B cell (primary cell): Measurements from ENCODE around the gene ITPK1.

Source experiments
- EZH2 ChIP-seq: IDR thresholded peaks from 2 replicates; pipeline ENCODE4 v1.6.1; 2012; ENCODE audit warnings: borderline replicate concordance, low read depth, mild to moderate bottlenecking, moderate library complexity, low read length; ENCODE audit not compliant: insufficient read depth, poor library complexity, severe bottlenecking
- TF ChIP-seq, protein P1 (sequence below): fragments of 200-600 bp; IDR thresholded peaks from one replicate; pipeline ENCODE4 v1.8.0; 2022; ENCODE audit warnings: antibody characterized with exemption, mild to moderate bottlenecking

DNA sequence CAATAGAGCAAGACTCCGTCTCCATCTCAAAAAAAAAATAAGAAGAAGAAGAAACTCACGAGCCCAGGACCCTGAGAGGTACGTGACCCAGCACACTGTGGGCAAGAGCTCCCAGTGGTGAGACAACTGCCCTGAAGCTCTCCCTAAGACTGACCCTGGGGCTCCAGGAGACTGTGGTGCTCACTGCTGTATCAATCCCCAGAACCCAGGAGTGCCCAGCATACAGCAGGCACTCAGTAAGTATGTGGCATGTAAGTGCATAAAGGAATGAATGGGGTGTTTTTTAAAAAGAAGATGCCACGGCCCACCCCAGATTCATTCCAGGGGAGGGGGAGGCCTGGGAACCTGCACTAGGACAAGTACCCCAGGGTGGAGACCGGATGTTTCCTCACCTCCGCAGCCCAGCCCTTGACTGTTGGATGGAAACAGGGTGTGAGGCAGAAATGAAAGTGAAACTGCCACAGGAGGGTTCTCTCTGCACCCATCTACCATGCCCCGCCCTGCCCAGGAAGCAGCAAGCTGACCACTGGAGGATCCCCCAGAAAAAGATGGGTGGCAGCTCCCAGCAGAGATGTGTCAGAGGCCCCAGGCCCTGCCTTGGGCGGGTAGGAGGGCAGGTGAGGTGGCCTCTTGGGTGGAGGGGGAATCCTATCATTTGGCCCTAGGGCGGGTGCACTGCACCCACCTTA, 12.2 kb downstream of the ITPK1 start:
- TF ChIP-seq, protein P1, sequence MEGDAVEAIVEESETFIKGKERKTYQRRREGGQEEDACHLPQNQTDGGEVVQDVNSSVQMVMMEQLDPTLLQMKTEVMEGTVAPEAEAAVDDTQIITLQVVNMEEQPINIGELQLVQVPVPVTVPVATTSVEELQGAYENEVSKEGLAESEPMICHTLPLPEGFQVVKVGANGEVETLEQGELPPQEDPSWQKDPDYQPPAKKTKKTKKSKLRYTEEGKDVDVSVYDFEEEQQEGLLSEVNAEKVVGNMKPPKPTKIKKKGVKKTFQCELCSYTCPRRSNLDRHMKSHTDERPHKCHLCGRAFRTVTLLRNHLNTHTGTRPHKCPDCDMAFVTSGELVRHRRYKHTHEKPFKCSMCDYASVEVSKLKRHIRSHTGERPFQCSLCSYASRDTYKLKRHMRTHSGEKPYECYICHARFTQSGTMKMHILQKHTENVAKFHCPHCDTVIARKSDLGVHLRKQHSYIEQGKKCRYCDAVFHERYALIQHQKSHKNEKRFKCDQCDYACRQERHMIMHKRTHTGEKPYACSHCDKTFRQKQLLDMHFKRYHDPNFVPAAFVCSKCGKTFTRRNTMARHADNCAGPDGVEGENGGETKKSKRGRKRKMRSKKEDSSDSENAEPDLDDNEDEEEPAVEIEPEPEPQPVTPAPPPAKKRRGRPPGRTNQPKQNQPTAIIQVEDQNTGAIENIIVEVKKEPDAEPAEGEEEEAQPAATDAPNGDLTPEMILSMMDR, result no peak
- TF ChIP-seq EZH2, result no peak
